BE2C (cell line): Measurements from ENCODE around the gene UROC1.

Experiments used
- DNase-seq: peaks from one replicate; pipeline ENCODE4 v3.0.0-alpha.2; 2020
- H3K27me3 ChIP-seq: fragments of 250-450 bp; sonication (Bioruptor Pico); 2 replicates; pipeline ENCODE4 v1.5.1; 2020; ENCODE audit warnings: mild to moderate bottlenecking
- H3K36me3 ChIP-seq: fragments of 250-450 bp; sonication (Bioruptor Pico); 2 replicates; pipeline ENCODE4 v1.5.1; 2020; ENCODE audit warnings: mild to moderate bottlenecking
- H3K4me1 ChIP-seq: fragments of 250-450 bp; sonication (Bioruptor Pico); 2 replicates; pipeline ENCODE4 v1.5.1; 2020
- H3K4me3 ChIP-seq: 2 replicates; pipeline ENCODE4 v1.5.1; 2011; ENCODE audit warnings: low read depth, low read length
- H3K9me3 ChIP-seq: fragments of 250-450 bp; sonication (Bioruptor Pico); 2 replicates; pipeline ENCODE4 v1.5.1; 2020
- TF ChIP-seq, protein P1 (sequence below): IDR thresholded peaks from 2 replicates; pipeline ENCODE4 v1.5.1; 2012; ENCODE audit warnings: mild to moderate bottlenecking, low read depth, low read length

Gene UROC1

DNA sequence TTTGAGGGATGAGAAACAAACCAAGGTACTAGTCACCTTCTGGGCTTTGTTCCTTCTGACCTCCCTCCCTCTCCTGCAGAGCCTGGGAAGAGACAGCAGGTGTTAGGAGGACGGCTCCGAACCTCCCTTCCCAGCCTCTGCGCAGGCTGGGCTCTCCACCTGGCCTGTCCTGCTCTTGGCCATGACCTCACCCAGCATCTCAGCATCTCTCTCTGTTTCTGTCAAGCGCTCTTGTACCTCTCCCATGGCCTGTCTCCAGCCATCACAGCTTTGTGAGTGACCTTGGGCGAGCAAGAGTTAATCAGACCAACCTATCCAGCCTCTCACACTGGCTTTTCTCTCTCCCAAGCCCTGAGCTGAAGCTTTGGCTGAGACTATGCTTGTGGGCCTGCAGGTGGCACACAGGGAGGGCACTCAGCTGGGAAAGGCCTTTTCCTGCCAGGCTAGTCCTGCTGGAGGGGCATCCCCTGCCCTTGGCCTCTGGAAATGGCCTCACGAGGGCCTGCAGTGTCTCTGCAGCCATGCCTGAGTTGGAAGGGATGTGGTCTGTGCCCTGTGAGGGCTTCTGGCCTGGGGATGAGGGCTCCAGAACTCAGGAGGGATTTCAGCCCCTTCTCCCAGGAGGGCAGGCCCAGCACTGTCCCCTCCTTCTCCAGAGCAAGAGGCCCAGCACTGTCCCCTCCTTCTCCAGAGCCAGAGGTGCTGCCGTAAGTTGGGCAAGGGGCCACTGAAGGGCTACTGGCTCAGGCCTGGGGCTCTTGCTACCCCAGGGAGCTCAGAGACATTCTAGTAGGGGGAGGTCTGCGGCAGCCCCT lies 8.5 kb upstream of the UROC1 start:
- no peak for DNase-seq
- Histone ChIP-seq H3K9me3 (no peaks in the 10 kb centered on the region), H3K36me3 (no peaks in the 10 kb centered on the region), H3K4me3 (no peak overlapping the region), H3K27me3 (peaks cover 16% of the 10 kb centered on the region), H3K4me1 (no peaks in the 10 kb centered on the region)
- TF ChIP-seq, protein P1, sequence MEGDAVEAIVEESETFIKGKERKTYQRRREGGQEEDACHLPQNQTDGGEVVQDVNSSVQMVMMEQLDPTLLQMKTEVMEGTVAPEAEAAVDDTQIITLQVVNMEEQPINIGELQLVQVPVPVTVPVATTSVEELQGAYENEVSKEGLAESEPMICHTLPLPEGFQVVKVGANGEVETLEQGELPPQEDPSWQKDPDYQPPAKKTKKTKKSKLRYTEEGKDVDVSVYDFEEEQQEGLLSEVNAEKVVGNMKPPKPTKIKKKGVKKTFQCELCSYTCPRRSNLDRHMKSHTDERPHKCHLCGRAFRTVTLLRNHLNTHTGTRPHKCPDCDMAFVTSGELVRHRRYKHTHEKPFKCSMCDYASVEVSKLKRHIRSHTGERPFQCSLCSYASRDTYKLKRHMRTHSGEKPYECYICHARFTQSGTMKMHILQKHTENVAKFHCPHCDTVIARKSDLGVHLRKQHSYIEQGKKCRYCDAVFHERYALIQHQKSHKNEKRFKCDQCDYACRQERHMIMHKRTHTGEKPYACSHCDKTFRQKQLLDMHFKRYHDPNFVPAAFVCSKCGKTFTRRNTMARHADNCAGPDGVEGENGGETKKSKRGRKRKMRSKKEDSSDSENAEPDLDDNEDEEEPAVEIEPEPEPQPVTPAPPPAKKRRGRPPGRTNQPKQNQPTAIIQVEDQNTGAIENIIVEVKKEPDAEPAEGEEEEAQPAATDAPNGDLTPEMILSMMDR: no peak

DNA sequence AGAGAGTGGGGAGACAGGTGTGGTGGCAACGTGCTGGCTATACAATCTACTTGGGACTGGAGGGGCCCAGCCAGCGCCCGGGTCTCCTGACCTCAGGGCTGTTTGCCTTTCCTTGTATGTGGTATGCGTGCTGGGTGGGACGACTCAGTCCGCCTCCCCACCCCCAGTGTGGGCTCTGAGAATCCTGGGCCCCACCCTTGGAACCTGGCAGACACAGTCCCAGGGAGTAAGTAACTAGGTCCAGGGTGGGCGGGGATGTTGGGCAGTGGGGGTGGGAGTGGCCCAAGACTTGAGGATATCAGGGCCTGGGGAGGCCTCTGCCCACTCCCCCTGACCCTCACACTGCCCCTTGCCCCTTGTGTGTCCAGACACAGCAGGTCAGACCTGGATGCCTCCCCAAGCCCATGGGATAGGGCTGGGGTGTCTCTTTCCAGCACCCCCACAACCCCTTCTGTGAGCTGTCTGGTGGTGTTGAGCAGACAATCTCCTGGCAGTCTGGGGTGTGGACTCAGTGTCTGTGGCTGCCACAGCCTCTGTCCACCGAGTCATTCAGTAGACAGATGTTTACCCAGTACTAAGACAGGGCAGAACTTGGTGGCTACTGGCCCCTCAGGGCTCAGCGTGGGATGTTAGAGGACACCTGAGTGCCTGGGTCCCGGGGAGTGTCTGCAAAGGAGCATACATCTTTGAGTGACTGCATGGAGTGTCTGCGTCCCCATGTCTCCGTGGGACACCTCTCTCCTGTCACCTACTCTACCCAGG lies 7.7 kb upstream of the UROC1 start:
- TF ChIP-seq, protein P1: no peak
- H3K4me3 ChIP-seq: no peak overlapping the region
- no peaks in the 10 kb centered on the region for H3K9me3 ChIP-seq
- H3K4me1 ChIP-seq: no peaks in the 10 kb centered on the region
- peaks cover 16% of the 10 kb centered on the region for H3K27me3 ChIP-seq
- DNase-seq: no peak
- H3K36me3 ChIP-seq: no peaks in the 10 kb centered on the region

DNA sequence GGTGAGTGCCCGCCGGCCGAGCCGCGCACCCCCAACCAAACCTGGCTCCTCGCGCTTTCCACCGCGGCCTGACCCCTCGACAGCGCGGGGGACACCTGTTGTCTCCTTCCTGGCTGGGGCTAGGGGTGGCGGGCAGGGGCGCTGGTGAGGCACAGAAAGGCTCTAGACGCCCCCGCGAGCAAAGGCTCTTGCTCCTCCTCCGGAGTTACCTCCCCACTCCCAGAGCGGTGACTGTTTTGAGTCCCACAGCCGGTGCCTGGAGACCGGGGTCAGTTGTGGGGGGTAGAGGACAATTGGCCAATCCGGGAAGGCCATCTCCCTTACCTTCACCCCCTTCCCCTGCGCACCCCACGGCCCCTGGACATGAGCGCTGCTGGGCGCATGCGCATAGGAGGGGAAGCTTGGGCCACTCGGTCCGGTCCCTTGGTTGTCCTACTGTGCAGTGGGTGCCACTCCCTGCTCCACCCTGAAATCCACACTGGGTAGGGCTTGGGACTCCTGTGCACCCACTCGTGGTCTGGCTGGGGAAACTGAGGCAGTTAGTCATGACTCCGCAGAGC lies 6.9 kb upstream of the UROC1 start:
- TF ChIP-seq, protein P1: no peak
- H3K27me3 ChIP-seq: peaks cover 16% of the 10 kb centered on the region
- no peaks in the 10 kb centered on the region for H3K36me3 ChIP-seq
- H3K4me3 ChIP-seq: peak overlapping the region; percentile 58
- no peak for DNase-seq
- H3K9me3 ChIP-seq: no peaks in the 10 kb centered on the region
- H3K4me1 ChIP-seq: no peaks in the 10 kb centered on the region

DNA sequence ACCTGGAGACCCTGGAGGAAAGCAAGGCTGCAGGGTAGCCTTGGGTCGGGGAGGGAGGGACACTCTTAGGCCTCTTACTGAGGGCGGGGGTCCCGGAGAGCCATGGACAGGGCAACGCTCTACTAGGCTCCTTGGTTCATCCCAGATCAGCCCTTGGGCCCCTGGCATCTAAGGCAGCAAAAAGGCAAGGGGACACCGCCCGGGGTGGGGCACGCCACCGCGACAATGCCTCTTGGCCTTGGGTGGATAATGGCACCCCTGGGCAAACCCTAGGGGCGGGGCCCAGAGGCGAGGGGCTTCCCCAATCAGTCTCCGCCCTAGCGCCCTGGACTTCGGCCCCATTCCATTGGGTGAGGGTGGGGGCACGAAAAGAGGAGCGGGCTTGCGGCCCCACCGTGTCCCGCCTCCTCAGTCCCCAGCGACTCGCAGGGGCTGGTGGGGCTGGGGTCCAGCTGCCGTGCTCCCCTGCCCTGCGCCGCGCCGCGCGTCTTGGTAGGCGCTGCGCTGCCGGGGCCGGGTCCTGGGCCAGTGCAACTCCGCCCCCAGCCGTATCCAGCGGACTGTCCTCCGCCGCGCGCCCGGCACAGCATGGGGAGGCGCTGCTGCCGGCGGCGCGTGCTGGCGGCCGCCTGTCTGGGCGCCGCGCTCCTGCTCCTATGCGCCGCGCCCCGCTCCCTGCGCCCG lies 6.3 kb upstream of the UROC1 start, which contains the start of gene CHST13:
Gene CHST13 (plus strand): TSS at position 411 of the 684 bp plus-strand sequence. CDS start 178 bp downstream, at position 589.
- DNase-seq: peak; percentile 76
- Histone ChIP-seq H3K36me3 (no peaks in the 10 kb centered on the region), H3K4me1 (no peaks in the 10 kb centered on the region), H3K9me3 (no peaks in the 10 kb centered on the region), H3K4me3 (peak within 1 kb of the TSS; percentile 58), H3K27me3 (peaks cover 16% of the 10 kb centered on the region)
- TF ChIP-seq, protein P1: no peak

DNA sequence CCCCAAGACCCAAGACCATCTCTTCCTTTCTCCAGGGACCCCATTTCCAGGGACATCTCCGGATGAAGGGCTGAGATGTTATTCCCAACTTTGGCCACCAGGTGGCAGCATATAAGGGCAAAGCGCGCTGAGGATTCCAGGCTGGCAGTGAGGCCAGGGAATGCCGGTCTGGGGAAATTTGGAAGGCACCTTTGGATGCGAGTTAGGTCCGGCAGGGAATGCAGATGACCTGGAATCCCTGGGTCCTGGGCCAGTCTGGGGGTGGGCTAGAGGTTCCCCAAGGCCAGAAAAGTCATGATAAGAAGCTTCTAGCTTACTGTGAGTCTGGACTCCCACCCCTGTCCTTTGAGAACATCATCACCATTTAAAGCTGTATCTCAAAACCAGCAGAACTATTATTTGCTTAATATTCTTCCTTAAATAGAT lies 4.8 kb upstream of the UROC1 start:
- Histone ChIP-seq H3K4me3 (no peak overlapping the region), H3K27me3 (peaks cover 16% of the 10 kb centered on the region), H3K36me3 (no peaks in the 10 kb centered on the region), H3K4me1 (no peaks in the 10 kb centered on the region), H3K9me3 (no peaks in the 10 kb centered on the region)
- DNase-seq: peak; percentile 67
- TF ChIP-seq, protein P1: peak; percentile 93
